ENCODE measurements around the gene SCUBE1.

DNA sequence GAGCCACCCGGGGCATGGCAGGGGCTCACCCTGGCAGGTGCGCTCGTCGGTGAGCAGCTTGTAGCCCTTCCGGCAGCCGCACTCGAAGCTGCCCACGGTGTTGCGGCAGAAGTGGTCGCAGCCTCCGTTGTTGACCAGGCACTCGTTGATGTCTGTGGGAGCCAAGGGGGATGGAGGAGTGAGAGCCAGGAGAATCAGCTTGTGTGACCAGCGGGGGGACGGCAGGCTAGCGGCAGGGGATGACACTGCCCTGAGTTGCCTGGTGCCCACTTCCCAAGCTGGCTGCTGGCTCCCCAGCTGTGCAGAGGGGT is 111.5 kb downstream of the SCUBE1 start:
- no peak for TF ChIP-seq POLR2A (IDR thresholded peaks at IDR 0.05; ENCODE audit: low read depth)
- TF ChIP-seq, protein P1, sequence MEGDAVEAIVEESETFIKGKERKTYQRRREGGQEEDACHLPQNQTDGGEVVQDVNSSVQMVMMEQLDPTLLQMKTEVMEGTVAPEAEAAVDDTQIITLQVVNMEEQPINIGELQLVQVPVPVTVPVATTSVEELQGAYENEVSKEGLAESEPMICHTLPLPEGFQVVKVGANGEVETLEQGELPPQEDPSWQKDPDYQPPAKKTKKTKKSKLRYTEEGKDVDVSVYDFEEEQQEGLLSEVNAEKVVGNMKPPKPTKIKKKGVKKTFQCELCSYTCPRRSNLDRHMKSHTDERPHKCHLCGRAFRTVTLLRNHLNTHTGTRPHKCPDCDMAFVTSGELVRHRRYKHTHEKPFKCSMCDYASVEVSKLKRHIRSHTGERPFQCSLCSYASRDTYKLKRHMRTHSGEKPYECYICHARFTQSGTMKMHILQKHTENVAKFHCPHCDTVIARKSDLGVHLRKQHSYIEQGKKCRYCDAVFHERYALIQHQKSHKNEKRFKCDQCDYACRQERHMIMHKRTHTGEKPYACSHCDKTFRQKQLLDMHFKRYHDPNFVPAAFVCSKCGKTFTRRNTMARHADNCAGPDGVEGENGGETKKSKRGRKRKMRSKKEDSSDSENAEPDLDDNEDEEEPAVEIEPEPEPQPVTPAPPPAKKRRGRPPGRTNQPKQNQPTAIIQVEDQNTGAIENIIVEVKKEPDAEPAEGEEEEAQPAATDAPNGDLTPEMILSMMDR (IDR thresholded peaks at IDR 0.05), result no peak
